H9 (cell line): ENCODE results near the gene LDLRAD4. TPM values are rescaled to one million over a fixed set of nuclear protein-coding genes. Genes with fewer than 3 reads are reported as not detected.

Source experiments
- DNase-seq: peaks from one replicate; pipeline ENCODE4 v3.0.0-alpha.2; 2017
- H2AFZ ChIP-seq: one replicate; pipeline ENCODE4 v1.6.1; 2013; ENCODE audit warnings: mild to moderate bottlenecking, low read length, control low read depth, moderate library complexity
- H2AK5ac ChIP-seq: 2 replicates; pipeline ENCODE4 v1.6.1; 2013; ENCODE audit warnings: low read length, control low read depth, mixed read lengths; ENCODE audit not compliant: insufficient read length
- H2BK120ac ChIP-seq: one replicate; pipeline ENCODE4 v1.6.1; 2013; ENCODE audit warnings: low read depth, mild to moderate bottlenecking, low read length, control low read depth, inconsistent platforms; ENCODE audit not compliant: poor library complexity, severe bottlenecking
- H2BK12ac ChIP-seq: 2 replicates; pipeline ENCODE4 v1.6.1; 2013; ENCODE audit warnings: low read length, control low read depth, mixed read lengths, low read depth; ENCODE audit not compliant: insufficient read length
- H2BK15ac ChIP-seq: 2 replicates; pipeline ENCODE4 v1.6.1; 2013; ENCODE audit warnings: low read depth, low read length, control low read depth
- H2BK20ac ChIP-seq: one replicate; pipeline ENCODE4 v1.6.1; 2013; ENCODE audit warnings: low read depth, mild to moderate bottlenecking, low read length, control low read depth, inconsistent platforms; ENCODE audit not compliant: poor library complexity, severe bottlenecking
- H2BK5ac ChIP-seq: 2 replicates; pipeline ENCODE4 v1.6.1; 2013; ENCODE audit warnings: low read length, control low read depth, mixed read lengths; ENCODE audit not compliant: insufficient read length
- H3K14ac ChIP-seq: 2 replicates; pipeline ENCODE4 v1.6.1; 2013; ENCODE audit warnings: low read length, control low read depth; ENCODE audit not compliant: insufficient read depth
- H3K18ac ChIP-seq: 2 replicates; pipeline ENCODE4 v1.6.1; 2013; ENCODE audit warnings: low read depth, mild to moderate bottlenecking, mixed read lengths, low read length, control low read depth; ENCODE audit not compliant: insufficient read length
- H3K23ac ChIP-seq: 2 replicates; pipeline ENCODE4 v1.6.1; 2013; ENCODE audit warnings: low read length, control low read depth, mixed read lengths, low read depth; ENCODE audit not compliant: insufficient read length
- H3K23me2 ChIP-seq: 2 replicates; pipeline ENCODE4 v1.6.1; 2013; ENCODE audit warnings: low read depth, mild to moderate bottlenecking, mixed read lengths, low read length, control low read depth; ENCODE audit not compliant: insufficient read length, poor library complexity, severe bottlenecking
- H3K27ac ChIP-seq: 2 replicates; pipeline ENCODE4 v1.5.1; 2013; ENCODE audit warnings: low read length, control low read depth, mixed read lengths, low read depth; ENCODE audit not compliant: insufficient read length
- H3K27me3 ChIP-seq: 2 replicates; pipeline ENCODE4 v1.6.1; 2013; ENCODE audit warnings: low read length, control low read depth, inconsistent platforms; ENCODE audit not compliant: insufficient read depth
- H3K4ac ChIP-seq: 2 replicates; pipeline ENCODE4 v1.6.1; 2013; ENCODE audit warnings: low read depth, mild to moderate bottlenecking, control low read depth, inconsistent platforms, low read length, moderate library complexity
- H3K4me1 ChIP-seq: 2 replicates; pipeline ENCODE4 v1.6.1; 2013; ENCODE audit warnings: low read length, control low read depth, inconsistent platforms; ENCODE audit not compliant: insufficient read depth
- H3K4me2 ChIP-seq: 2 replicates; pipeline ENCODE4 v1.6.1; 2013; ENCODE audit warnings: low read length, control low read depth, mixed read lengths; ENCODE audit not compliant: insufficient read length, insufficient read depth
- H3K56ac ChIP-seq: 2 replicates; pipeline ENCODE4 v1.6.1; 2013; ENCODE audit warnings: low read depth, mild to moderate bottlenecking, mixed read lengths, low read length, control low read depth; ENCODE audit not compliant: insufficient read length
- H3K79me1 ChIP-seq: 2 replicates; pipeline ENCODE4 v1.6.1; 2013; ENCODE audit warnings: low read depth, mild to moderate bottlenecking, moderate library complexity, low read length, control low read depth, inconsistent platforms; ENCODE audit not compliant: insufficient read depth, poor library complexity, severe bottlenecking
- H3K79me2 ChIP-seq: 2 replicates; pipeline ENCODE4 v1.6.1; 2013; ENCODE audit warnings: low read length, control low read depth, inconsistent platforms; ENCODE audit not compliant: insufficient read depth
- H3K9ac ChIP-seq: 2 replicates; pipeline ENCODE4 v1.6.1; 2013; ENCODE audit warnings: low read length, control low read depth, mixed read lengths; ENCODE audit not compliant: insufficient read length; ENCODE audit errors: extremely low read depth
- H3K9me3 ChIP-seq: one replicate; pipeline ENCODE4 v1.6.1; 2013; ENCODE audit warnings: low read depth, low read length, inconsistent platforms; ENCODE audit not compliant: control insufficient read depth
- H3T11ph ChIP-seq: one replicate; pipeline ENCODE4 v1.6.1; 2013; ENCODE audit warnings: mild to moderate bottlenecking, low read length, control low read depth, inconsistent platforms
- H4K20me1 ChIP-seq: one replicate; pipeline ENCODE4 v1.6.1; 2013; ENCODE audit not compliant: control insufficient read depth, insufficient read length, insufficient read depth
- H4K5ac ChIP-seq: 2 replicates; pipeline ENCODE4 v1.6.1; 2013; ENCODE audit warnings: low read depth, mild to moderate bottlenecking, mixed read lengths, low read length, control low read depth; ENCODE audit not compliant: insufficient read length
- H4K8ac ChIP-seq: replicated peaks from 2 replicates; pipeline ENCODE4 v1.6.1; 2013; ENCODE audit warnings: low read length, control low read depth, mixed read lengths, low read depth; ENCODE audit not compliant: insufficient read length
- H4K91ac ChIP-seq: 2 replicates; pipeline ENCODE4 v1.6.1; 2013; ENCODE audit warnings: low read depth, mild to moderate bottlenecking, moderate library complexity, mixed read lengths, low read length, control low read depth; ENCODE audit not compliant: insufficient read length
- H3K27ac Mint-ChIP-seq, 3 experiments: 2 replicates in 2 of 3; 3 replicates in 1 of 3; pipeline ENCODE4 v1.8.0; 2020 to 2021; ENCODE audit warnings: mixed read lengths in 3 of 3, mild to moderate bottlenecking in 1 of 3, moderate library complexity in 1 of 3
- H3K27me3 Mint-ChIP-seq: 2 replicates; pipeline ENCODE4 v1.8.0; 2021; ENCODE audit warnings: low read depth, mild to moderate bottlenecking, moderate library complexity, mixed read lengths
- H3K36me3 Mint-ChIP-seq, 3 experiments: 2 replicates in 2 of 3; 3 replicates in 1 of 3; pipeline ENCODE4 v1.8.0; 2020 to 2021; ENCODE audit warnings: low read depth in 3 of 3, mixed read lengths in 3 of 3; ENCODE audit not compliant: insufficient read depth in 1 of 3
- H3K4me1 Mint-ChIP-seq, 2 experiments: 2 replicates each; pipeline ENCODE4 v1.8.0; 2020; ENCODE audit warnings: mixed read lengths in 2 of 2
- H3K4me3 Mint-ChIP-seq, 2 experiments: 2 replicates in 1 of 2; 3 replicates in 1 of 2; pipeline ENCODE4 v1.8.0; 2020 to 2021; ENCODE audit warnings: mild to moderate bottlenecking in 2 of 2, mixed read lengths in 2 of 2, moderate library complexity in 1 of 2
- H3K9me3 Mint-ChIP-seq, 2 experiments: 2 replicates in 1 of 2; 3 replicates in 1 of 2; pipeline ENCODE4 v1.8.0; 2020; ENCODE audit warnings: mild to moderate bottlenecking in 2 of 2, mixed read lengths in 2 of 2, moderate library complexity in 1 of 2
- WGBS: extraction: QIAGEN DNeasy Blood & Tissue Kit; methylation state at CpG from one replicate; pipeline ENCODE4 v1.1.7; 2013; ENCODE audit warnings: missing lambda C conversion rate, low lambda C conversion rate, mixed read lengths; ENCODE audit not compliant: insufficient read length; ENCODE audit errors: extremely low coverage; 5-methylcytosine and 5-hydroxymethylcytosine counted together
- total RNA-seq: library from RNA; stranded (reverse); gene quantifications from 2 replicates; pipeline ENCODE4 v1.2.1, GENCODE V29; 2021
- TF ChIP-seq, protein P1 (sequence below): fragments of 200-600 bp; sonication (generic); conservative IDR thresholded peaks from 3 replicates; pipeline ENCODE4 v1.8.0; 2021; ENCODE audit warnings: antibody characterized with exemption, mild to moderate bottlenecking

LDLRAD4 gene
- total RNA-seq, 1 experiment from 2014 or later = 3.9 TPM

DNA sequence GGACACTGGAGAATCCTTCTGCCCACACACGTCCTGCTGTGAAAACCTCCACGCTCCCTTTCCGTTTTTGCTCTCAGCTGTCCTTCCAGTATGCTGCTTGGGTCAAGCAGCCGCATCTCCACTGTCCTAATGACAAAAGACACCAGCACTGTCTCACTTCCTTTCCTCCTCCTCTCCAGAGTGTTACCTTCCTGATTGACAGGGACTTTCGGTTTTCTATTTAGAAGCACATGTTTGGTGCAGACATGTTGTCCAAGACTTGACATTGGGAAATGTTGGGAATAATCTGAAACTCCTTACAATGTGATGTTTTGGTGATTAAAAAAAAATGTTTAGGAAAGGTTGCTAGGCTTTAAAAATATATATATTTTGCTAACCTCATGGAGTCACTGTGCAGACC lies 281.2 kb downstream of the LDLRAD4 start:
- no peak overlapping the region for H3K56ac ChIP-seq
- H4K20me1 ChIP-seq = no peaks in the 10 kb centered on the region
- H3K4me1 ChIP-seq = peaks cover 7% of the 10 kb centered on the region; the same call in 1 of the 2 replicates
- H3K27ac Mint-ChIP-seq = no peak overlapping the region; a peak in 1 of 7 replicates
- peak overlapping the region; percentile 95; the same call in 1 of the 2 replicates for H3K14ac ChIP-seq
- no peaks in the 10 kb centered on the region for H3K23me2 ChIP-seq
- H3K18ac ChIP-seq = peak overlapping the region; percentile 78
- H4K5ac ChIP-seq = peak overlapping the region; percentile 2
- DNase-seq = no peak
- no peak overlapping the region for H4K91ac ChIP-seq
- H3K79me2 ChIP-seq = no peaks in the 10 kb centered on the region
- peak overlapping the region; percentile 20 for H3K4me2 ChIP-seq
- no peak overlapping the region for H3K9ac ChIP-seq
- peaks cover 16 to 20% (median 20%) of the 10 kb centered on the region in 3 experiments for H3K36me3 Mint-ChIP-seq
- H2BK120ac ChIP-seq = peak overlapping the region; percentile 39
- H3K23ac ChIP-seq = no peak overlapping the region
- H3K27me3 ChIP-seq = no peaks in the 10 kb centered on the region
- no peak overlapping the region; the same call in 1 of the 2 replicates for H3K4ac ChIP-seq
- H2AK5ac ChIP-seq = no peak overlapping the region
- H3K27me3 Mint-ChIP-seq = peaks cover 43% of the 10 kb centered on the region
- no peak overlapping the region for H2AFZ ChIP-seq
- peak overlapping the region; percentile 66 for H2BK12ac ChIP-seq
- no peaks in the 10 kb centered on the region for H3K79me1 ChIP-seq
- TF ChIP-seq, protein P1, sequence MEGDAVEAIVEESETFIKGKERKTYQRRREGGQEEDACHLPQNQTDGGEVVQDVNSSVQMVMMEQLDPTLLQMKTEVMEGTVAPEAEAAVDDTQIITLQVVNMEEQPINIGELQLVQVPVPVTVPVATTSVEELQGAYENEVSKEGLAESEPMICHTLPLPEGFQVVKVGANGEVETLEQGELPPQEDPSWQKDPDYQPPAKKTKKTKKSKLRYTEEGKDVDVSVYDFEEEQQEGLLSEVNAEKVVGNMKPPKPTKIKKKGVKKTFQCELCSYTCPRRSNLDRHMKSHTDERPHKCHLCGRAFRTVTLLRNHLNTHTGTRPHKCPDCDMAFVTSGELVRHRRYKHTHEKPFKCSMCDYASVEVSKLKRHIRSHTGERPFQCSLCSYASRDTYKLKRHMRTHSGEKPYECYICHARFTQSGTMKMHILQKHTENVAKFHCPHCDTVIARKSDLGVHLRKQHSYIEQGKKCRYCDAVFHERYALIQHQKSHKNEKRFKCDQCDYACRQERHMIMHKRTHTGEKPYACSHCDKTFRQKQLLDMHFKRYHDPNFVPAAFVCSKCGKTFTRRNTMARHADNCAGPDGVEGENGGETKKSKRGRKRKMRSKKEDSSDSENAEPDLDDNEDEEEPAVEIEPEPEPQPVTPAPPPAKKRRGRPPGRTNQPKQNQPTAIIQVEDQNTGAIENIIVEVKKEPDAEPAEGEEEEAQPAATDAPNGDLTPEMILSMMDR = no peak
- no peak overlapping the region for H4K8ac ChIP-seq
- H3K9me3 Mint-ChIP-seq = peaks cover 19 to 20% of the 10 kb centered on the region in 2 experiments
- WGBS = no CpG with 5 or more reads among the region's 5 CpGs
- H3T11ph ChIP-seq = no peak overlapping the region
- no peak overlapping the region for H2BK15ac ChIP-seq
- peaks cover 44 to 52% of the 10 kb centered on the region in 2 experiments for H3K4me1 Mint-ChIP-seq
- no peak overlapping the region for H3K27ac ChIP-seq
- H3K4me3 Mint-ChIP-seq = peak overlapping the region in 1 of 2 experiments; percentile 43; a peak in 1 of 5 replicates
- peaks cover 7% of the 10 kb centered on the region for H3K9me3 ChIP-seq
- no peak overlapping the region for H2BK5ac ChIP-seq
- no peak overlapping the region for H2BK20ac ChIP-seq
